ENCODE measurements around the gene WFDC8. TPM values are rescaled to one million over a fixed set of nuclear protein-coding genes. Genes with fewer than 3 reads are reported as not detected.
"Not testable (repeated sequence)": the region's sequence is repeated elsewhere in the genome, so short reads cannot be mapped to it uniquely, and the experiment has no call there.

WFDC8 gene
- total RNA-seq, 1 donor from 2014 or later = not detected

GRCh38 chr20:45583502-45583901 lies 4.4 kb upstream of the WFDC8 start:
- Mint-ChIP-seq H3K27me3 (ENCODE audit: low read depth) (peaks cover 20% of the 10 kb centered on the region), H3K4me3 (no peak overlapping the region), H3K27ac (no peak overlapping the region), H3K4me1 (no peaks in the 10 kb centered on the region), H3K36me3 (no peaks in the 10 kb centered on the region), H3K9me3 (peaks cover 3% of the 10 kb centered on the region)
- no peak for DNase-seq (ENCODE audit: low spot score in 2 of 2, unreplicated experiment in 2 of 2)
- no peak for TF ChIP-seq CTCF (IDR thresholded peaks at IDR 0.05; ENCODE audit: unreplicated experiment)

GRCh38 chr20:45581702-45582101 lies 2.6 kb upstream of the WFDC8 start:
- peaks cover 4% of the 10 kb centered on the region for H3K4me1 Mint-ChIP-seq
- no peaks in the 10 kb centered on the region for H3K36me3 Mint-ChIP-seq
- H3K27ac Mint-ChIP-seq = no peak overlapping the region
- TF ChIP-seq CTCF (IDR thresholded peaks at IDR 0.05; ENCODE audit: unreplicated experiment) = no peak
- peaks cover 20% of the 10 kb centered on the region for H3K27me3 Mint-ChIP-seq (ENCODE audit: low read depth)
- no peaks in the 10 kb centered on the region for H3K9me3 Mint-ChIP-seq
- no peak for DNase-seq (ENCODE audit: low spot score in 2 of 2, unreplicated experiment in 2 of 2)
- no peak overlapping the region for H3K4me3 Mint-ChIP-seq

- no peak for DNase-seq (ENCODE audit: low spot score in 2 of 2, unreplicated experiment in 2 of 2)
- peaks cover 6% of the 10 kb centered on the region for H3K4me1 Mint-ChIP-seq
- peaks cover 17% of the 10 kb centered on the region for H3K27me3 Mint-ChIP-seq (ENCODE audit: low read depth)
- peaks cover 3% of the 10 kb centered on the region for H3K9me3 Mint-ChIP-seq
- H3K4me3 Mint-ChIP-seq = no peak overlapping the region
- H3K36me3 Mint-ChIP-seq = no peaks in the 10 kb centered on the region
- TF ChIP-seq CTCF (IDR thresholded peaks at IDR 0.05; ENCODE audit: unreplicated experiment) = no peak
- H3K27ac Mint-ChIP-seq = no peak overlapping the region
These were observed 853 bp downstream of the WFDC8 start for GRCh38 chr20:45578231-45578630.

GRCh38 chr20:45576995-45577394 lies 2.1 kb downstream of the WFDC8 start:
- H3K36me3 Mint-ChIP-seq = no peaks in the 10 kb centered on the region
- TF ChIP-seq CTCF (IDR thresholded peaks at IDR 0.05; ENCODE audit: unreplicated experiment) = no peak
- no peak overlapping the region for H3K4me3 Mint-ChIP-seq
- peaks cover 6% of the 10 kb centered on the region for H3K4me1 Mint-ChIP-seq
- H3K27me3 Mint-ChIP-seq (ENCODE audit: low read depth) = peaks cover 14% of the 10 kb centered on the region
- peak overlapping the region; percentile 68 for H3K27ac Mint-ChIP-seq
- DNase-seq (ENCODE audit: low spot score in 2 of 2, unreplicated experiment in 2 of 2) = no peak
- peaks cover 8% of the 10 kb centered on the region for H3K9me3 Mint-ChIP-seq

- Mint-ChIP-seq H3K4me3 (no peak overlapping the region), H3K36me3 (no peaks in the 10 kb centered on the region), H3K4me1 (peaks cover 6% of the 10 kb centered on the region), H3K27me3 (ENCODE audit: low read depth) (peaks cover 11% of the 10 kb centered on the region), H3K27ac (no peak overlapping the region), H3K9me3 (peaks cover 12% of the 10 kb centered on the region)
- DNase-seq (ENCODE audit: low spot score in 2 of 2, unreplicated experiment in 2 of 2) = no peak
- no peak for TF ChIP-seq CTCF (IDR thresholded peaks at IDR 0.05; ENCODE audit: unreplicated experiment)
These were observed 3.2 kb downstream of the WFDC8 start for GRCh38 chr20:45575931-45576330.

GRCh38 chr20:45569650-45570049 lies 9.4 kb downstream of the WFDC8 start:
- not testable (repeated sequence) for H3K36me3 Mint-ChIP-seq; H3K4me3 Mint-ChIP-seq; H3K4me1 Mint-ChIP-seq; DNase-seq (ENCODE audit: low spot score in 2 of 2, unreplicated experiment in 2 of 2); H3K27me3 Mint-ChIP-seq (ENCODE audit: low read depth); H3K27ac Mint-ChIP-seq
- peaks cover 16% of the 10 kb centered on the region for H3K9me3 Mint-ChIP-seq

Data from mesothelial cell of epicardium (in vitro differentiated cells).